ENCODE measurements around the gene HRH3. TPM values are rescaled to one million over a fixed set of nuclear protein-coding genes. Genes with fewer than 3 reads are reported as not detected.

HRH3 gene
- total RNA-seq, 1 donor from 2014 or later: not detected

DNA sequence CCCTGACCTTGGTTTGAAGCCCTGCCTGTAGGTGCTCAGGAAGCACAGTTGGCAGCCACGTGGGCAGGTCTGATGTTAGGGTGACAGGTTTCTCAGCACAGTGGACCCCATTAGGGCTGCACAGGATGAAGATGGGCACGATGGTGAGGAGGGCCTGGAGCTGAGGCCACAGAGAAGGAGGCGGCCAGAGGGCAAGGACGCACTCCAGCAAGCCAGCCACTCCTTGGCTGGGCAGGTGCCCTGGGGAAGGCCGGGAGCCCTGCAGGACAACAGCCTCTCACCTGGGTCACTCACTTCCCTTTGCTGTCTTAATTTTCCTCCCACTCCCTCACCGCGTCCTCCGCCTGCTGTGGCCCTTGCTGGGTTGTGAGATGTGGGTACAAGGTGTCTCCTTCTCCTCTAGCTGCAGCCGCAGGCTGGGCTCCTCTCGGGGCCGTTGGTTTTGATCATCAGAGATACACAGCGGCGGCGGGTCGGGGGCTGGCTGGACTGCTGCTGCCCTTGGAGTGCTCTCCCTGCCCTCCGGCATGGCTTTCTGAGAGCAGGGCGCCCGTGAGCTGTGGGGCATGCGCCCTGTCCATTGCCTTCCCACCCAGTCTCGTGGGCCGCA lies 23.9 kb upstream of the HRH3 start:
- no peak for DNase-seq

GRCh38 chr20:62243106-62243505 lies 23.0 kb upstream of the HRH3 start:
- no peak for DNase-seq

DNA sequence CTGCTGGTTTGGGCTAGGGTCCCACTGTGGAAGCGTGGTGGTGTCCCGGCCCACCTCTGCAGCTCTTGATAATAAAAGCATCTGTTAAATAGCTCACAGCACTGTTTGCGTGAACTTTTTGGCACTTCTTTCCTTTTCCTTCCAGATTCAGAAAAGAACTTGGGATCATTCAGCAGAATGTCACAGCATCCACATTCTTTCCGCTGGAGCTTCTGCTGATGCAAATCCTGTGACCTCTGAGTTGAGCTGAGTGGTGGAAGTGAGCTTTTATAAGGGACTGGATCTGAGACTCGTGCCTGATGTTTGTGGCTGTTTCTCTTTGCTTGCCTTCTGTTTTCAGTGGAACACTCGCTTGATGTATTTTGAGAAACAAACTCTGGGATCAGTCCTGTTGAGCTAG lies 22.1 kb upstream of the HRH3 start:
- DNase-seq: peak; percentile 31

- no peak for DNase-seq
Measured at GRCh38 chr20:62241506-62241905, 21.4 kb upstream of the HRH3 start.

DNA sequence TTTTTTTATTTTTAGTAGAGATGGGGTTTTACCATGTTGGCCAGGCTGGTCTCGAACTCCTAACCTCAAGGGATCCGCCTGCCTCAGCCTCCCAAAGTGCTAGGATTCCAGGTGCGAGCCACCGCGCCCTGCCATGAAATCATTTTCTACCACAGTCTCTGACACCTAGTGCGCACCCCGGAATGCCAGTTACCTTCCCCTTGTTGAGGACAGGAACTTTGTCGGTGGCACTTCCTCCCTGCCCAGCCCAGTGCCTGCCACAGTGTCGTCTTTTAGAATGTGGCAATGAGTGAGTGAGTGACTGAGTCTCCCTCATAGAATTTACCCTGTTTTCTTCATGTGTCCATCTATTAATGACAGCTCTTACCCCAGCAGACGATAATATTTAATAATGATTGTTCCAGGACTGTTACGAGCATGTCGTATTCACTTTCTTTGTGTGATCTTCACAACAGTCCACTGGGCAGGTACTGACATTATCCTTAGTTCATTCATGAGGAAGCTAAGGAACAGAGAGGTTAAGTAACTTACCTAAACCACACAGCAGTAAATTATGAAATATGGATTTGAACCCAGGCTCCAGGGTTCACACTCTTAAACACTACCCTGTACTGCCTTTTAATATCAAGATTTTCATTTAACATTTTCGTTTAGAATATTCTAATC lies 20.1 kb upstream of the HRH3 start:
- DNase-seq: no peak

GRCh38 chr20:62239278-62239879 lies 19.3 kb upstream of the HRH3 start:
- DNase-seq: no peak

- DNase-seq: peak; percentile 21
Measured at GRCh38 chr20:62238569-62239277, 18.6 kb upstream of the HRH3 start.

DNA sequence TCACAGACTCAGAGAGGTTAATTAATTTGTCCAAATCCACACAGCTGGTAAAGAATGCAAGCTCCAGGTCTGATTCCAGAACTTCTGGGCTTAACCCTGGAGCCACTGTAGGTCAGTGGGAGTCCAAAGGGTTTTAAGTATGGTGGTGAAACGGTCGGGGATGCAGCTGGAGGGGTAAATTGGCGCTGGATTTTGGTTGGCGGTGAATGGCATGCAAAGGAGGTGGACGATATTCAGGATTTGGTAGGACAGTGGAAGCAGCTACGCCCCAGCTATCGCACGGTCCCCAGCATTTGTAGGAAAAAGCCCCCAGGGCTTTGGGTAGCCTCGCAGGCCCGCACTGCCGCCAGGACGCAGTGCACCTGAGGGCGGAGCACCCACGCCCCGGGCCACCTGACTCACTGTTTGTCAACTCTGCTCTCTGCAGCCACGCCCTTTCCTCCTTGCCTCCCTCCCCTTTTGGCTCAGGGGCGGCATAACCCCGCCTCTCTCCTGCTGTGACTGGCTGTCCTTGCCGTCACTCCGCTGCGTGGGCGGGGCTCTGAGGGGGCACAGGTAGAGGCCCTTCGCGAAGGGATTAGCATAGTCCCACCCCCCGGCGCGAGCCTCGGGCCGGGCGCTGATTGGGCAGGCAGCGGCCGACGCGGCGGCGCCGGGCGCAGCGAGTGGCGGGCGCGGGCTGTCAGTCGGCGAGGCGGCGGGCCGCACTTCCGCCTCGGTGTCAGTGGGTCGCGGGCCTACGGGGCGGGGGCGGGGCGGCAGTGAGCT lies 17.9 kb upstream of the HRH3 start, which contains the start of gene OSBPL2:
OSBPL2 (plus strand) TSS at position 721 of the 768 bp plus-strand sequence. CDS start 17,664 bp downstream, outside the sequence.
- DNase-seq: peak; percentile 98

- no peak for DNase-seq
Measured at GRCh38 chr20:62237514-62237800, 17.4 kb upstream of the HRH3 start.

- no peak for DNase-seq
Measured at GRCh38 chr20:62236766-62237513, 16.9 kb upstream of the HRH3 start.

DNA sequence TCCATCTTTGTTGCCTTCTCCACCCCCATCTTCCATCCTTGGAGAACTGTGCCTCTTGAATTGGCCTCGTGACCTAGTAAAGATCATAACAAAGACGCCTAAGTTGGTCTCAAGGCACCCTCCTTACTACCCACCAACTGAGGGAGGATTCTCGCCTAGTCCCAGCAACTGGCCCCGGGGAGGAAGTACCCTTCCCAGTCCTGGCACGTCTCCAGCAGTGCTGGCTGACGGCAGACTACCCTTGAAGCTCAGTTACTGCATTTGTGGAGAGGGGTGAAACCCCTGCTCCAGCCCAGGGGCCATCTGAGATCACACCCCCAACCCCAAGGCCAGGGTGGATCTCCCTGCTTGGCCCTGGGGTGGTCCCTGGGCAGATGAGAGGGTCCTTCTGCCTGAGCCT lies 16.1 kb upstream of the HRH3 start:
- no peak for DNase-seq

DNA sequence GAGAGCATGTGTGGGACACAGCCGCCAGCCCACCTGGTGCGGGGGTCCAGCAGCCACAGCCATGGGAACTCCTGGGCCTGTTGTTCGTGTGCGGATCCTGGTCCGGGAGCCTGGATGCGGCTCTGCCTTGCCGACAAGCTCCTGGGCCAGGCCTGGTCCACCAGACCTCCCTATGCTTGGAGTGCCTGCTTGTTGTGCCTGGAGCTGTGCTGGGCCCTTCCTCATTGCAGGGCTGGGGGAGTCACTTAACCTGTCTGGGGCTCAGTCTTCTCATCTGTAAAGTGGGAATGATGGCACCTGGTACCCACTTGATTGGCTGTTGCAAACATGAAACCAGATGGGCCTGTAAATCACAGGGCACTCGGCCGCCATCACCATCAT lies 15.7 kb upstream of the HRH3 start:
- DNase-seq: no peak

DNA sequence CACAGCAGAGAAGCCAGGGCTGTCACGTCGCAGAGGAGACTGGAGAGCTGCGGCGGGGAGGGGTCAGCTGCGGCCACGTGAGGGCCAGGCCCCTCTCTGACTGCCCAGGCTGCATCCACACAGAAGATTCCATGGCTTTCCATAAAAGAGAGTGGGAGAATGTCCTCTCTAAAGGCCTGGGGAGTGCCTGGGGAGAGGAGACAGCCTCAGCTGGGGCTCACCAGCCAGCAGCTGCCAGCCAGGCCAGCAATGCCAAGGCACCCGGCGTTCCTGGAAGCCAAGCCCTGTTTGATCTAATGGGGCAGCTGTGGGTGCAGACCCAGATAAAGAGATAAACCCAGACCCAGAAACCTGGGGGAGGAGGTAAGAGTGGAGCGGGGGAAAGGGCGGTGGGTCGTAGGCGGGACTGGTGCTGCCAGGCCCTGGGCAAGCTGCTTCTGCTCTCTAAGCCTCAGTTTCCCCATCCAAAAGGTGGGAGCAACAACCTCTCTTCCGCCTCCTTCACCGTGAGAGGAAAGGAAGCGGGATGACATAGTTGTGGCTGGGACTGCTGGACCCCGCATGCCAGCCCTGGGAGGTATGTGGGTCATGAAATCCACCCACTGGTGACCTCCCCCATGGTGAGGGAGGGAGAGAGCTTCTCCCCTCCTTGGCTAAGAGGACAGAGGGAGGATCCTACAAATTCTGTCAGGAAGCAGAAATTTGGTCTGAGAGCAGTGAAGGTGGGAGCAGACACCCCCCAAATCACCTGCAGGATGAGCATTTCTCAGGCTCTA lies 15.1 kb upstream of the HRH3 start:
- no peak for DNase-seq

DNA sequence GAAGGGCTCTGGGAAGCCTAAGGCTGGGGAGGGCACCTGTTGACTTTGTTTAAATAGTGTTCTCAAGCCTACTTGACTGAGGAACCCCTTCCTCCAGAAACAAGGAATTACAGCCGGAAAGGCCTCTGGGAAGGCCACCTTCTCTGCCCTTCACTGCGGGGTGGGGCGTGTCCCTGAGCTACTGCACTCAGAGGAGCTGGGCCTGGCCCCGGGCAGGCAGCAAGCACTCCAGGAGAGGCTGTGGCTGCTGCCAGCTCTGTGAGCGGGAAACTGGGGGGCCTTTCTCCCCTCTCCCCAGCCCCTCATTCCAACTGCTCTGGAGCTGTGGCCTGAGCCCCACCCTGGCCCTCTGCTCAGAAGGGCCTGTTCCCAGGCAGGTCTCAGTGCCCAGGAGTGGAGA lies 14.3 kb upstream of the HRH3 start:
- DNase-seq: no peak

DNA sequence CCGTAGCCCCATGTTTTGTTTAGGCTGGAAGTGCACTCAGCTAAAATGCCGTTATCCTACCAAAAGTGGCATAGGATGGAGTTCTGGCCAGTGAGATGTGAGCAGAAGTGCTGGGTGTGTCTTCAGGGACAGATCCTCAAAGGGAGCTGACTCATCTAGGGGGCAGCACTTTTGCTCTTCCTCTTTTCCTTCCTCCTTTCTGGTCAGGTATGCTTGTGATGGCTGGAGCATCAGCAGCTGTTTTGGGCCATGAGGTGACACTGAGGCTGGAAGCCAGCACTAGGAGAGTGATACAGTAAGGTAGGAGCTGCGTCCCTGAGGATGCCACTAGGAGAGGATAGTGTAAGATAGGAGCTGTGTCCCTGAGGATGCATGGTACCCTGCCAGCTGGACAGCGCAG lies 13.6 kb upstream of the HRH3 start:
- no peak for DNase-seq

- no peak for DNase-seq
Measured at GRCh38 chr20:62232770-62233645, 12.9 kb upstream of the HRH3 start.

- no peak for DNase-seq
Measured at GRCh38 chr20:62232194-62232593, 12.1 kb upstream of the HRH3 start.

DNA sequence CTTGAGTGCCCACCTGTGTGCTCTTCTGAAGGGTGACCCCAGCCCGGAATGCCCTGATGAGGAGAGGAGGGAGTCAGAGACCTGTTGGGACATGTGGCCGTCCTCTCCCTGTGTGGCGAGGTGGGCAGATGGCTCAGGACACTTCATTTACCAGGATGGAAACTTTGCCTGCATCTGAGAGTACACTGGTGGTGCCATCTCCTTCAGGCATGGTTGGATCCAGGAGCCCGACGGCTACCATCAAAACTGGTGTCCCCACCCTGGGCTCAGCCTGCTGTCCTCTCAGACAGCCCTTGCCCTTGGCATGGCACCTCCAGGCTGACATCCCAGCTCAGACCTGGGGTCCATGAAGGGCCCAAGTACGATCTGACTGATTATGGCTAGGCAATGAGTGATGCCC lies 11.2 kb upstream of the HRH3 start:
- no peak for DNase-seq

GRCh38 chr20:62230696-62231095 lies 10.6 kb upstream of the HRH3 start:
- DNase-seq: no peak

DNA sequence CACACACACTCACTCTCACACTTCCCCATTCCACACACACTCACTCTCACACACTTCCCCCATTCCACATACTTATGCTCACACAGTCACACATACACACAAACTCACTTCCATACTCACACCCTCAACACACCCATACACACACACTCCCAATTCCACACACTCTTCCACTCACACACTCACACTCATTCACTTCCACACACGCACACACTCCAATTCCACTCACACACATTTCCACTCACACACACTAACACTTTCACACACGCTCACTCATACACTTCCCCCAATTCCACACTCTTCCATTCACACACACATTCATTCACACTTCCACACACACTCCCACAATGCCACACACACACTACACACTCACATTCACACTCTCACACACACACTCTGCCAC lies 10.2 kb upstream of the HRH3 start:
- no peak for DNase-seq

Measured in dermis blood vessel endothelial cell (primary cell).